Endothelial cell of umbilical vein (primary cell): ENCODE data around the gene C3. TPM values are rescaled to one million over a fixed set of nuclear protein-coding genes. Genes with fewer than 3 reads are reported as not detected.

Experiments used
- BruUV-seq: library from RNA; stranded (reverse); fragments of 400-500 nt; replicated peaks from 2 replicates; lab custom pipeline; 2021; lab: Mats Ljungman, UMichigan
- CTCF ChIA-PET: fragments of 300-600, 350-600 bp; sonication (Branson Sonifier 250); formaldehyde crosslinking; loops from one replicate; lab custom pipeline; 2021; ENCODE audit warnings: antibody characterized with exemption, inconsistent platforms; lab: Charles Lee
- POLR2A ChIA-PET: fragments of 300-600, 350-600 bp; sonication (Branson Sonifier 250); formaldehyde crosslinking; loops from one replicate; lab custom pipeline; 2021; ENCODE audit warnings: antibody characterized with exemption, inconsistent platforms; lab: Charles Lee
- DNase-seq: peaks from one replicate; pipeline ENCODE4 v3.0.0-alpha.2; 2011; ENCODE audit warnings: low read depth, low spot score
- FAIRE-seq: peaks from 2 replicates; lab custom pipeline; 2011; peaks lifted over from hg19 to GRCh38; lab: Jason Lieb, UNC
- H2AFZ ChIP-seq: 2 replicates; pipeline ENCODE4 v1.6.0; 2012; ENCODE audit warnings: low read depth, low read length, control low read depth, inconsistent platforms
- H3K27ac ChIP-seq: 2 replicates; pipeline ENCODE4 v1.5.1; 2011; ENCODE audit warnings: low read depth, mild to moderate bottlenecking, control low read depth, low read length, moderate library complexity; ENCODE audit not compliant: insufficient read depth
- H3K27me3 ChIP-seq, 2 experiments: 2 replicates each; pipeline versions ENCODE4 v1.6.0 to v1.6.1; 2011; ENCODE audit warnings: low read length in 2 of 2, mixed read lengths in 1 of 2; ENCODE audit not compliant: control insufficient read depth in 2 of 2, insufficient read depth in 2 of 2
- H3K36me3 ChIP-seq, 2 experiments: 2 replicates in 1 of 2; 3 replicates in 1 of 2; pipeline ENCODE4 v1.5.1; 2011; ENCODE audit warnings: low read length in 2 of 2, mild to moderate bottlenecking in 1 of 2, moderate library complexity in 1 of 2; ENCODE audit not compliant: control insufficient read depth in 2 of 2, insufficient read depth in 2 of 2; ENCODE audit errors: extremely low read depth in 1 of 2
- H3K4me1 ChIP-seq: 3 replicates; pipeline ENCODE4 v1.5.1; 2011; ENCODE audit warnings: mild to moderate bottlenecking, low read length; ENCODE audit not compliant: control insufficient read depth, insufficient read depth; ENCODE audit errors: extremely low read depth
- H3K4me2 ChIP-seq: 2 replicates; pipeline ENCODE4 v1.6.1; 2011; ENCODE audit warnings: low read length, control low read depth, mixed read lengths; ENCODE audit not compliant: insufficient read depth
- H3K4me3 ChIP-seq, 3 experiments: fragments of 200-600 bp in 1 of 3; sonication (generic), shearing (Covaris generic) in 1 of 3; replicated peaks in 1 of 3; 2 replicates each; pipeline ENCODE4 v1.5.1; 2011 to 2016; ENCODE audit warnings: control low read depth in 3 of 3, low read length in 3 of 3, mild to moderate bottlenecking in 2 of 3, inconsistent platforms in 1 of 3, low read depth in 1 of 3, moderate library complexity in 1 of 3; ENCODE audit not compliant: insufficient read depth in 1 of 3
- H3K79me2 ChIP-seq: 2 replicates; pipeline ENCODE4 v1.6.0; 2012; ENCODE audit warnings: low read length, inconsistent platforms; ENCODE audit not compliant: control insufficient read depth, insufficient read depth
- H3K9ac ChIP-seq: replicated peaks from 2 replicates; pipeline ENCODE3; 2011; ENCODE audit warnings: low read length, control low read depth; ENCODE audit not compliant: insufficient read depth; ENCODE audit errors: extremely low read depth
- H3K9me1 ChIP-seq: replicated peaks from 3 replicates; pipeline ENCODE4 v1.6.0; 2011; ENCODE audit warnings: mild to moderate bottlenecking, low read length; ENCODE audit not compliant: control insufficient read depth, insufficient read depth; ENCODE audit errors: extremely low read depth
- H3K9me3 ChIP-seq: replicated peaks from 2 replicates; pipeline ENCODE4 v1.5.1; 2012; ENCODE audit warnings: low read length, inconsistent platforms; ENCODE audit not compliant: control insufficient read depth, insufficient read depth
- H4K20me1 ChIP-seq: replicated peaks from 2 replicates; pipeline ENCODE3; 2011; ENCODE audit warnings: mild to moderate bottlenecking, low read length; ENCODE audit not compliant: control insufficient read depth, insufficient read depth; ENCODE audit errors: extremely low read depth
- EZH2 ChIP-seq: IDR thresholded peaks from 2 replicates; pipeline ENCODE4 v1.6.1; 2012; ENCODE audit warnings: borderline replicate concordance, low read depth, mild to moderate bottlenecking, moderate library complexity, low read length, inconsistent platforms; ENCODE audit not compliant: severe bottlenecking
- FOS ChIP-seq: IDR thresholded peaks from 2 replicates; pipeline ENCODE4 v1.6.1; 2011; ENCODE audit warnings: mild to moderate bottlenecking, low read length, moderate library complexity, borderline replicate concordance; ENCODE audit not compliant: insufficient read depth
- GATA2 ChIP-seq: IDR thresholded peaks from 2 replicates; pipeline ENCODE4 v1.7.0; 2011; ENCODE audit warnings: low read depth, mild to moderate bottlenecking, moderate library complexity, mixed read lengths, low read length; ENCODE audit not compliant: insufficient read length, insufficient read depth
- JUN ChIP-seq: IDR thresholded peaks from 2 replicates; pipeline ENCODE4 v1.6.1; 2011; ENCODE audit warnings: borderline replicate concordance, low read depth; ENCODE audit not compliant: insufficient read length, insufficient read depth
- MAX ChIP-seq: IDR thresholded peaks from 2 replicates; pipeline ENCODE4 v1.6.1; 2011; ENCODE audit not compliant: insufficient read depth, insufficient read length
- MYC ChIP-seq: IDR thresholded peaks from one replicate; pipeline ENCODE4 v1.6.1; 2011; ENCODE audit warnings: mild to moderate bottlenecking, low read depth, low read length
- POLR2A ChIP-seq: IDR thresholded peaks from 2 replicates; pipeline ENCODE4 v1.6.1; 2012; ENCODE audit warnings: low read depth, mild to moderate bottlenecking, control low read depth, low read length
- POLR2AphosphoS5 ChIP-seq: IDR thresholded peaks from 2 replicates; pipeline ENCODE4 v1.6.1; 2012; ENCODE audit warnings: low read depth, mild to moderate bottlenecking, control low read depth, low read length, moderate library complexity; ENCODE audit not compliant: insufficient read depth
- dilution Hi-C: fragments of 300-500 bp; cut with MboI; formaldehyde crosslinking; loops from one replicate; pipeline ENCODE4 v1.15.0; 2019; ENCODE audit warnings: low sequenced_read_pairs; ENCODE audit not compliant: extremely low pct_ligation_motif_present
- intact Hi-C: fragments of 100-400 bp; cut with micrococcal nuclease; formaldehyde crosslinking; loops from one replicate; pipeline ENCODE4 v1.10.0; 2022
- polyA plus RNA-seq, 4 experiments: library from polyadenylated mRNA; depleted of rRNA in 3 of 4; stranded (reverse) in 3 of 4; unstranded in 1 of 4; fragments of >200 nt; gene quantifications; 2 replicates each; pipeline versions ENCODE4 v1.2.1 to v1.2.3, GENCODE V29; 2011 to 2012; ENCODE audit warnings: missing spikeins in 1 of 4
- total RNA-seq: library from RNA; stranded (reverse); gene quantifications from 2 replicates; pipeline ENCODE4 v1.2.3, GENCODE V29; 2021

Gene C3
- total and polyA plus RNA-seq, 2 donors (not counting 3 experiments of a cell fraction or from before 2014, with no cell fraction given), result 0.23 TPM; not detected in 1

- BruUV-seq, result no TSS peak
- FAIRE-seq (no peak), DNase-seq (no peak)
- Histone ChIP-seq H2AFZ (no peak overlapping the region), H3K9ac (no peak overlapping the region), H3K79me2 (no peaks in the 10 kb centered on the region), H3K4me2 (no peak overlapping the region), H3K4me3 (no peak overlapping the region), H4K20me1 (no peaks in the 10 kb centered on the region), H3K9me1 (no peaks in the 10 kb centered on the region), H3K27ac (no peak overlapping the region), H3K27me3 (peaks cover 0 to 1% of the 10 kb centered on the region in 2 experiments), H3K9me3 (no peaks in the 10 kb centered on the region), H3K4me1 (no peaks in the 10 kb centered on the region), H3K36me3 (no peaks in the 10 kb centered on the region)
- no peak for TF ChIP-seq MAX
- no peak for TF ChIP-seq POLR2A
- TF ChIP-seq FOS, result no peak
- no peak for TF ChIP-seq POLR2AphosphoS5
- ChIA-PET CTCF (interaction anchor here (0.6 kb wide), 1 partner anchor 9 kb away, joined by 3 read pairs; no protein-coding TSS in a partner anchor), POLR2A (no interaction called here)
- intact Hi-C loops (no loop called here), dilution Hi-C loops (no loop called here)
Measured at GRCh38 chr19:6683971-6684370, 36.5 kb downstream of the C3 start.

- no peak for FAIRE-seq
- Histone ChIP-seq H3K9ac (no peak overlapping the region), H3K9me1 (no peaks in the 10 kb centered on the region), H3K27ac (no peak overlapping the region), H2AFZ (no peak overlapping the region), H3K4me2 (no peak overlapping the region), H3K36me3 (no peaks in the 10 kb centered on the region), H3K27me3 (peaks cover 0 to 1% of the 10 kb centered on the region in 2 experiments), H3K79me2 (no peaks in the 10 kb centered on the region), H3K4me3 (no peak overlapping the region), H4K20me1 (no peaks in the 10 kb centered on the region), H3K9me3 (no peaks in the 10 kb centered on the region), H3K4me1 (no peaks in the 10 kb centered on the region)
- dilution Hi-C loops, result no loop called here
- no peak for DNase-seq
- intact Hi-C loops, result no loop called here
- no peak for TF ChIP-seq GATA2
- no peak for TF ChIP-seq JUN
- no peak for TF ChIP-seq MAX
- TF ChIP-seq EZH2, result no peak
- TF ChIP-seq MYC, result no peak
- no peak for TF ChIP-seq POLR2A
- BruUV-seq, result no TSS peak
- ChIA-PET POLR2A (no interaction called here), CTCF (no interaction called here)
Measured at GRCh38 chr19:6682607-6683128, 37.8 kb downstream of the C3 start.
